Raji (cell line): Measurements from ENCODE around the gene TSHZ1.

Source experiments
- POLR2A ChIP-seq: IDR thresholded peaks from 2 replicates; pipeline ENCODE4 v1.6.1; 2011; ENCODE audit warnings: low read depth, low read length, control low read depth; ENCODE audit not compliant: insufficient read depth

The TSHZ1 gene

GRCh38 chr18:75244351-75245313 lies 34.0 kb downstream of the TSHZ1 start:
- no peak for TF ChIP-seq POLR2A

- TF ChIP-seq POLR2A: no peak
These were observed 36.4 kb downstream of the TSHZ1 start for GRCh38 chr18:75246721-75247610.

DNA sequence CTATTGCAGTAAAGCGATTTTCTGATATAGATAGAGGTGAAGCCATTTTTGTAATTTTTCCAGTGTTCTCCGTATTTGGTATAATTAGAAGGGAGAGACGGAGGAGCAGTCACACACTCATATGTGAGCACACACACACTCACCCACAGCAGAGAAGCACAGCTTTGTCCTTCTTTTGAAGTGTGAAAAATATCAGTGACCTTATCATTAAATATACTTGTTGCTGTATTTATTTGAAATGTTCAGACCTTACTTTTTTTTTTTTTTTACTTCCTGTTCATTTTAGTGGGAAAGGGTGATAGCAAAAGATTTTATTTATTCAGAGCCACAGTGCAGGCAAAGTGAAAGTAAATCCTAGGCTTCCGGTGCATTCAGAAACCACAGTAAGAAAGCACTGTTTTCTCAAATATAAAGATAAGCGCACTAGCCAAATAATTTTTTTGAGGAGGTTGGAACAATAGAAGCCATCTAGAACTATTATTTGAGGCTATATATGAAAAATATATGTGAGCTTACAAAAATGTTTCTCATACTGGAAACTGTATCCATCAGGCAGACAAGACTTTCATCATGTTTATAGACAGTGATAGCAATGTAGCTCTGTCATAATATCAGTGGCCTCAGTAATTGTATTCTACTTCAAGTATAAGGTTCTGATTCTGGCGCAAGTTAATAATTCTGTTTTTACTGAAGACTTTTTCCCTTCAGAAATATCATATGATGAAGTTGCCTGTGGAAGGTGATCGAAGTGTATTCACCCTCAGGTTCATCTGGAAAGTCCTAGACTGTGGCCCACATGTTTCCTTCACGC lies 37.2 kb downstream of the TSHZ1 start:
- TF ChIP-seq POLR2A: no peak

DNA sequence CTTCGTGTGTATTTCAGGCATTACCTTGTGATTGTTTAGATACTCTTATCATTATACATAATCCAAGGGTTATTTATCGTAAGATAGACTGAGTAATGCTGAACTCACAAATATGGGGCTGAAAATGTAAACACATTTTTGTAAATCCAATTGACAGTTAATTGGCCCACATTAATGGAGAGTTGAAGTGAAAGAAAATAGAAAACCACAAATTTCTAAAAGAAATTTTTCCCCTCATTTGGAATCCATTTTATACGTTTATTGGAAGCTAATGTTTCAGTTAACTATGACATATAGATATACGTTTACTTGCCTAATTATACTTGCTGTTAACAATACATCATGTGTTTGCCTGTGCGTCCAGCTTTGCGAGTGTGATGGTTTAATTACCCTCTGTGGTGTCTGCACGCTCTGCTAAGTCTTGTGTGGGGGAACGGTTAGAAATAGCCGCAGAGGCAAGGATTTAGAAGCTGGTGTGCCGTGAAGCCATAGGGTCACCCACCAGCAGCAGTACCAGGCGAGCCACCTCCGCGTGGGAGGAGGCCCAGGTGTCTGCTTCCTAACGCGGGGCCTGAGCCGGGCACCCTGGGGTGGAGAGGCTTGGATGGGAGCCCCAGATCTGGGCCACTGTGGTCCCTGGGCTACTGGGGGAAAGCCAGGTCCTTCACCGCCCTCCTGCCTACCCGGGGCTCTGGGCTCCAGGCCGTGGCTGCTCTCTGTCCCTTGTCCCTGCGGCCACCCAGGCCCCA lies 38.0 kb downstream of the TSHZ1 start:
- TF ChIP-seq POLR2A: no peak

- TF ChIP-seq POLR2A: no peak
These were observed 38.5 kb downstream of the TSHZ1 start for GRCh38 chr18:75249175-75249518.

DNA sequence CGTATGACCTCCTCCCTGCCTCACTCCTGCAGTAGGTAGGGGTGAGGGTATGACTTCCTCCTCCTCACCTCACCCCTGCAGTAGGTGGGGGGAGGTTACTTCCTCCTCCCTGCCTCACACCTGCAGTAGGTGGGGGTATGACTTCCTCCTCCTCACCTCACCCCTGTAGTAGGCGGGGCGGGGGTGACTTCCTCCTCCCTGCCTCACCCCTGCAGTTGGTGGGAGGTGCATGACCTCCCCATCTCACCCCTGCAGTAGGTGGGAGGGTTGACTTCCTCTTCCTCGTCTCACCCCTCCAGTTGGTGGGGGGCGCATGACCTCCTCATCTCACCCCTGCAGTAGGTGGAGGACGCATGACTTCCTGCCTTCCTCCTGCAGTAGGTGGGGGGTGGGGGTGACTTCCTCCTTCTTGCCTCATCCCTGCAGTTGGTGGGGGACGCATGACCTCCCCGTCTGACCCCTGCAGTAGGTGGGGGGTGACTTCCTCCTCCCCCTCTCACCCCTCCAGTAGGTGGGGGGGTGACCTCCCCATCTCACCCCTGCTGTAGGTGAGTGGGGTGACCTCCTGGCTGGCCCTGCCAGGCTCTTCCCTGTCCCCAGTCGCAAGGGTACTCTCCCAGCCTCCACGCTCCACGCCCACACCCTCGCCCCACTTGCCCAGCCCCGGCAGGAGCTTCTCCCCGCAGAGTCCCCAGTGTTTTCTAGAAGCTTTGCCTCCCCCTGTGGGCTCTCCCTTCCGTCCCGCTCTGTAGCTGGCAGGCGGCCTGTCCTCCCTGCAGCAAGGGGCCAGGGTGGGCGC lies 39.3 kb downstream of the TSHZ1 start:
- no peak for TF ChIP-seq POLR2A

DNA sequence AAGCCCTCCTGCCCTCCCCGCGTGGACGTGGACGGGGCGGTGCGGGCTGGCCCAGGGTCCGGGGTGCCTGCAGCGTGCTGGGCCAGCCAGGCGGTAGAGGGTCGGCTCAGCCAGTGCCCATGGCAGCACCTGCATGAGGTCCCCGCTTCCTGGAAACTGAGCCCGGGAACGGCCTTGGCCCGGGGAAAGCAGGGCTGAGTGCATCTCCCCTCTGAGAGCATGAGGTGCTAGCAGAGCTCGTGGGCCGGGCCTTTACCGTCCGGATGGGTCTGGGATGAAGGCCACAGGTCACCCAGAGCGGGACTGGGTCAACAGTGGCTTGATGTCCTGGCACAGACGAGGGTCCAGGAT lies 39.8 kb downstream of the TSHZ1 start:
- TF ChIP-seq POLR2A: no peak

- no peak for TF ChIP-seq POLR2A
These were observed 40.9 kb downstream of the TSHZ1 start for GRCh38 chr18:75251466-75251865.

DNA sequence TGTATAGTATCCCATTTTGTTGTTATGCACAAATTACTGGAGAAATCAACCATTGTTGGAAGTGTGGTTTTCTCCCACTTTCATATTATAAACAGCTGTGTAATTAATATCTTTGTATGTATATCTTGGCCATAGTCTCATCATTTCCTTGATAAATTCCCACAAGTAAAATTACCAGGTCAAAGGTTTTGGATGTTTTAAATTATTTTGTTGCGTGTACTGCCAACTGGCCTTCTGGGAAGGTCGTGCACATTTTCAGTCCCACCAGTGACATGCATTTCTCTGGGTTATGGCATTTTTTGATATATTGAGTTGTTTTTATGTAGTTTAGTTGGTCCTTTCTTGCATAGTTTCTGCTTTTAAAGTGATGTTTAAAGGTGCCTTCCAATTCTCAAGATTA lies 41.5 kb downstream of the TSHZ1 start:
- no peak for TF ChIP-seq POLR2A

GRCh38 chr18:75253043-75253442 lies 42.4 kb downstream of the TSHZ1 start:
- TF ChIP-seq POLR2A: no peak

GRCh38 chr18:75253784-75254183 lies 43.2 kb downstream of the TSHZ1 start:
- TF ChIP-seq POLR2A: no peak

GRCh38 chr18:75255094-75255493 lies 44.5 kb downstream of the TSHZ1 start:
- no peak for TF ChIP-seq POLR2A

GRCh38 chr18:75256376-75256775 lies 45.8 kb downstream of the TSHZ1 start:
- TF ChIP-seq POLR2A: no peak

- TF ChIP-seq POLR2A: no peak
These were observed 47.0 kb downstream of the TSHZ1 start for GRCh38 chr18:75257605-75258004.
